ENCODE data around the gene CATSPERD. TPM values are rescaled to one million over a fixed set of nuclear protein-coding genes. Genes with fewer than 3 reads are reported as not detected.

The CATSPERD gene
- total and polyA plus RNA-seq, 9 of the 15 experiments (the other 6 are each of a cell fraction or from before 2014, with no cell fraction given), result not detected

GRCh38 chr19:5799247-5800241 is 79.1 kb downstream of the CATSPERD start (continued):
- TF ChIP-seq, protein P1, sequence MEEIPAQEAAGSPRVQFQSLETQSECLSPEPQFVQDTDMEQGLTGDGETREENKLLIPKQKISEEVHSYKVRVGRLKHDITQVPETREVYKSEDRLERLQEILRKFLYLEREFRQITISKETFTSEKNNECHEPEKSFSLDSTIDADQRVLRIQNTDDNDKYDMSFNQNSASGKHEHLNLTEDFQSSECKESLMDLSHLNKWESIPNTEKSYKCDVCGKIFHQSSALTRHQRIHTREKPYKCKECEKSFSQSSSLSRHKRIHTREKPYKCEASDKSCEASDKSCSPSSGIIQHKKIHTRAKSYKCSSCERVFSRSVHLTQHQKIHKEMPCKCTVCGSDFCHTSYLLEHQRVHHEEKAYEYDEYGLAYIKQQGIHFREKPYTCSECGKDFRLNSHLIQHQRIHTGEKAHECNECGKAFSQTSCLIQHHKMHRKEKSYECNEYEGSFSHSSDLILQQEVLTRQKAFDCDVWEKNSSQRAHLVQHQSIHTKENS (CRISPR knock-in tag; IDR thresholded peaks at IDR 0.05), result no peak
- no peak for TF ChIP-seq ZNF407 (IDR thresholded peaks at IDR 0.05; ENCODE audit: low read depth)
- TF ChIP-seq ZNF318 (IDR thresholded peaks at IDR 0.05; ENCODE audit: borderline replicate concordance in 1 of 2, low read depth in 1 of 2), result no peak
- TF ChIP-seq MIER1 (IDR thresholded peaks at IDR 0.05; ENCODE audit: low read depth), result no peak
- TF ChIP-seq TAF7 (tag; IDR thresholded peaks at IDR 0.05), result 0 out of 2 replicates have a peak, but pooled peaks have one; percentile 41

Measured in K562 (cell line).